SK-N-SH (cell line): ENCODE results near the gene STK36. TPM values are rescaled to one million over a fixed set of nuclear protein-coding genes. Genes with fewer than 3 reads are reported as not detected.

Source experiments
- CTCF ChIA-PET: fragments of 300-600, 350-600 bp; formaldehyde crosslinking; extraction: SDS; loops from one replicate; lab custom pipeline; 2021; lab: Yijun Ruan, JAX
- POLR2A ChIA-PET: fragments of 350-600 bp; sonication (Branson Sonifier 250); formaldehyde crosslinking; extraction: SDS; loops from one replicate; lab custom pipeline; 2020; ENCODE audit warnings: antibody characterized with exemption, inconsistent platforms; lab: Yijun Ruan, JAX
- DNase-seq: peaks from one replicate; pipeline ENCODE4 v3.0.0; 2012
- H2AFZ ChIP-seq: fragments of 200-600 bp; sonication (generic); 2 replicates; pipeline ENCODE4 v1.8.1; 2016; ENCODE audit warnings: antibody characterized with exemption, mild to moderate bottlenecking, low read depth
- H3F3A ChIP-seq: fragments of 200-600 bp; sonication (generic); replicated peaks from 2 replicates; pipeline ENCODE3; 2016; ENCODE audit warnings: antibody characterized with exemption, mild to moderate bottlenecking; ENCODE audit not compliant: insufficient read depth
- H3K27ac ChIP-seq, 2 experiments: fragments of 200-500 bp in 1 of 2; fragments of 200-600 bp in 1 of 2; sonication (Bioruptor generic) in 1 of 2; sonication (generic), shearing (Covaris generic) in 1 of 2; 2 replicates each; pipeline versions ENCODE4 v1.5.1 to v1.6.1; 2014 to 2016; ENCODE audit warnings: low read depth in 2 of 2, inconsistent platforms in 1 of 2, low read length in 1 of 2, mild to moderate bottlenecking in 1 of 2, mixed read lengths in 1 of 2
- H3K27me3 ChIP-seq: fragments of 200-600 bp; sonication (generic), shearing (Covaris generic); 2 replicates; pipeline ENCODE4 v1.6.1; 2016; ENCODE audit warnings: mixed run types; ENCODE audit not compliant: insufficient read depth
- H3K36me3 ChIP-seq, 2 experiments: fragments of 200-500 bp in 1 of 2; fragments of 200-600 bp in 1 of 2; sonication (Bioruptor generic) in 1 of 2; sonication (generic) in 1 of 2; replicated peaks in 1 of 2; 2 replicates each; pipeline versions ENCODE3 to v1.5.1; 2014 to 2016; ENCODE audit warnings: low read length in 1 of 2, mild to moderate bottlenecking in 1 of 2; ENCODE audit not compliant: insufficient read depth in 2 of 2, control insufficient read depth in 1 of 2
- H3K4me1 ChIP-seq, 2 experiments: fragments of 200-500 bp in 1 of 2; fragments of 200-600 bp in 1 of 2; sonication (Bioruptor generic) in 1 of 2; sonication (generic), shearing (Covaris generic) in 1 of 2; 2 replicates each; pipeline versions ENCODE4 v1.5.1 to v1.6.1; 2014 to 2016; ENCODE audit warnings: low read depth in 1 of 2, low read length in 1 of 2, mixed run types in 1 of 2; ENCODE audit not compliant: insufficient read depth in 2 of 2, control insufficient read depth in 1 of 2
- H3K4me2 ChIP-seq: fragments of 200-600 bp; sonication (generic), shearing (Covaris generic); 2 replicates; pipeline ENCODE4 v1.6.1; 2017; ENCODE audit warnings: mixed run types
- H3K4me3 ChIP-seq, 2 experiments: fragments of 200-500 bp in 1 of 2; fragments of 200-600 bp in 1 of 2; sonication (Bioruptor generic) in 1 of 2; sonication (generic), shearing (Covaris generic) in 1 of 2; 2 replicates each; pipeline versions ENCODE4 v1.5.1 to v1.8.1; 2014 to 2016; ENCODE audit warnings: low read depth in 2 of 2, inconsistent platforms in 1 of 2, low read length in 1 of 2, mild to moderate bottlenecking in 1 of 2, mixed read lengths in 1 of 2, moderate library complexity in 1 of 2
- H3K79me2 ChIP-seq: fragments of 200-600 bp; sonication (generic); 2 replicates; pipeline ENCODE4 v1.8.1; 2017; ENCODE audit warnings: mild to moderate bottlenecking; ENCODE audit not compliant: insufficient read depth
- H3K9ac ChIP-seq: fragments of 200-600 bp; sonication (generic); 2 replicates; pipeline ENCODE4 v1.6.1; 2017; ENCODE audit warnings: mixed run types
- H3K9me2 ChIP-seq: fragments of 200-600 bp; sonication (generic); 2 replicates; pipeline ENCODE4 v1.6.1; 2017; ENCODE audit warnings: mixed run types
- H3K9me3 ChIP-seq: fragments of 200-600 bp; sonication (generic); 2 replicates; pipeline ENCODE4 v1.6.1; 2017; ENCODE audit warnings: mixed run types, mild to moderate bottlenecking, moderate library complexity
- H4K20me1 ChIP-seq: fragments of 200-600 bp; sonication (generic); 2 replicates; pipeline ENCODE4 v1.6.1; 2017; ENCODE audit warnings: mild to moderate bottlenecking, mixed run types; ENCODE audit not compliant: insufficient read depth
- CHD2 ChIP-seq: fragments of 150-350 bp; IDR thresholded peaks from 2 replicates; pipeline ENCODE4 v1.6.1; 2018; ENCODE audit warnings: low read length; ENCODE audit not compliant: partially characterized antibody
- ELF1 ChIP-seq: IDR thresholded peaks from 2 replicates; pipeline ENCODE4 v1.4.0; 2012
- EZH2phosphoT487 ChIP-seq: fragments of 200-600 bp; sonication (generic); IDR thresholded peaks from 2 replicates; pipeline ENCODE4 v1.6.1; 2017; ENCODE audit warnings: low read depth, mixed run types, mild to moderate bottlenecking, antibody characterized with exemption, moderate library complexity, borderline replicate concordance
- FOXM1 ChIP-seq: IDR thresholded peaks from 2 replicates; pipeline ENCODE4 v1.4.0; 2012; ENCODE audit warnings: low read depth, mild to moderate bottlenecking
- GABPA ChIP-seq: IDR thresholded peaks from 2 replicates; pipeline ENCODE4 v1.4.0; 2012; ENCODE audit warnings: low read depth, mild to moderate bottlenecking
- JUND ChIP-seq: IDR thresholded peaks from 2 replicates; pipeline ENCODE4 v1.4.0; 2012
- MEF2A ChIP-seq: IDR thresholded peaks from 2 replicates; pipeline ENCODE4 v1.4.0; 2012; ENCODE audit warnings: low read depth, borderline replicate concordance
- NFIC ChIP-seq: IDR thresholded peaks from 2 replicates; pipeline ENCODE4 v1.4.0; 2012; ENCODE audit warnings: borderline replicate concordance
- NRF1 ChIP-seq: IDR thresholded peaks from 2 replicates; pipeline ENCODE4 v1.6.1; 2012; ENCODE audit warnings: low read depth, mild to moderate bottlenecking, low read length
- PBX3 ChIP-seq: IDR thresholded peaks from 2 replicates; pipeline ENCODE4; 2012
- POLR2AphosphoS5 ChIP-seq: IDR thresholded peaks from 2 replicates; pipeline ENCODE4 v1.6.1; 2012; ENCODE audit warnings: low read depth, low read length
- RCOR1 ChIP-seq: fragments of 150-350 bp; IDR thresholded peaks from 2 replicates; pipeline ENCODE4 v1.6.1; 2017; ENCODE audit warnings: antibody characterized with exemption, low read length
- RFX5 ChIP-seq: IDR thresholded peaks from 2 replicates; pipeline ENCODE4 v1.6.1; 2012; ENCODE audit warnings: mild to moderate bottlenecking, improper control_type of control experiment, low read length
- SIN3A ChIP-seq: IDR thresholded peaks from 2 replicates; pipeline ENCODE4 v1.6.1; 2012; ENCODE audit warnings: low read depth, mild to moderate bottlenecking, low read length, moderate library complexity, borderline replicate concordance
- TCF12 ChIP-seq: IDR thresholded peaks from 2 replicates; pipeline ENCODE4 v1.4.0; 2012
- USF2 ChIP-seq: fragments of 150-350 bp; IDR thresholded peaks from 2 replicates; pipeline ENCODE4 v1.6.1; 2017; ENCODE audit warnings: antibody characterized with exemption, low read length, low read depth, borderline replicate concordance
- YY1 ChIP-seq: IDR thresholded peaks from 2 replicates; pipeline ENCODE4 v1.4.0; 2012; ENCODE audit warnings: low read depth, mild to moderate bottlenecking
- WGBS: methylation state at CpG from one replicate; pipeline ENCODE4 v1.1.6; 2017; ENCODE audit warnings: low lambda C conversion rate; 5-methylcytosine and 5-hydroxymethylcytosine counted together
- polyA plus RNA-seq, 3 experiments: library from polyadenylated mRNA; depleted of rRNA; stranded (reverse); fragments of >200 nt; gene quantifications; 2 replicates each; pipeline ENCODE4 v1.2.3, GENCODE V29; 2012
- TF ChIP-seq, protein P1 (sequence below): fragments of 200-600 bp; sonication (generic); IDR thresholded peaks from 2 replicates; pipeline ENCODE4 v1.6.1; 2017; ENCODE audit warnings: antibody characterized with exemption, mild to moderate bottlenecking, moderate library complexity
- TF ChIP-seq, protein P2 (sequence below): IDR thresholded peaks from 2 replicates; pipeline ENCODE4 v1.4.0; 2012; ENCODE audit warnings: low read depth, borderline replicate concordance
- TF ChIP-seq, protein P3 (sequence below): IDR thresholded peaks from 2 replicates; pipeline ENCODE4 v1.4.0; 2012; ENCODE audit warnings: low read depth

The STK36 gene
- polyA plus RNA-seq, 1 of the 3 experiments (the other 2 are of a cell fraction): 53.5 TPM

GRCh38 chr2:218710687-218711549 is 39.0 kb downstream of the STK36 start, which contains the start of gene TTLL4 (continued):
- TF ChIP-seq CHD2 (peak; percentile 56), YY1 (peak; percentile 66), ELF1 (peak; percentile 21; the same call in 1 of the 2 replicates), PBX3 (no peak), USF2 (peak; percentile 41; the same call in 1 of the 2 replicates), GABPA (peak; percentile 31), NRF1 (peak; percentile 74), EZH2phosphoT487 (no peak), RFX5 (no peak), POLR2AphosphoS5 (peak; percentile 51; the same call in 1 of the 2 replicates), TCF12 (no peak), NFIC (no peak)
- TF ChIP-seq, protein P1, sequence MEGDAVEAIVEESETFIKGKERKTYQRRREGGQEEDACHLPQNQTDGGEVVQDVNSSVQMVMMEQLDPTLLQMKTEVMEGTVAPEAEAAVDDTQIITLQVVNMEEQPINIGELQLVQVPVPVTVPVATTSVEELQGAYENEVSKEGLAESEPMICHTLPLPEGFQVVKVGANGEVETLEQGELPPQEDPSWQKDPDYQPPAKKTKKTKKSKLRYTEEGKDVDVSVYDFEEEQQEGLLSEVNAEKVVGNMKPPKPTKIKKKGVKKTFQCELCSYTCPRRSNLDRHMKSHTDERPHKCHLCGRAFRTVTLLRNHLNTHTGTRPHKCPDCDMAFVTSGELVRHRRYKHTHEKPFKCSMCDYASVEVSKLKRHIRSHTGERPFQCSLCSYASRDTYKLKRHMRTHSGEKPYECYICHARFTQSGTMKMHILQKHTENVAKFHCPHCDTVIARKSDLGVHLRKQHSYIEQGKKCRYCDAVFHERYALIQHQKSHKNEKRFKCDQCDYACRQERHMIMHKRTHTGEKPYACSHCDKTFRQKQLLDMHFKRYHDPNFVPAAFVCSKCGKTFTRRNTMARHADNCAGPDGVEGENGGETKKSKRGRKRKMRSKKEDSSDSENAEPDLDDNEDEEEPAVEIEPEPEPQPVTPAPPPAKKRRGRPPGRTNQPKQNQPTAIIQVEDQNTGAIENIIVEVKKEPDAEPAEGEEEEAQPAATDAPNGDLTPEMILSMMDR: peak; percentile 83

GRCh38 chr2:218711550-218711929 is 39.7 kb downstream of the STK36 start:
- peaks cover 50% of the 10 kb centered on the region for H3K79me2 ChIP-seq
- H3K4me2 ChIP-seq: peak overlapping the region; percentile 78
- H3K9me3 ChIP-seq: no peaks in the 10 kb centered on the region
- H3K9me2 ChIP-seq: no peaks in the 10 kb centered on the region
- peaks cover 0 to 15% of the 10 kb centered on the region in 2 experiments for H3K36me3 ChIP-seq
- peak; percentile 23 for DNase-seq
- H3F3A ChIP-seq: peaks cover 5% of the 10 kb centered on the region
- ChIA-PET POLR2A (no interaction called here), CTCF (interaction anchor here (0.7 to 2.6 kb wide), 18 partner anchors 9 to 428 kb away, joined by 3 to 31 read pairs (median 5); partner anchors contain the start of genes PRKAG3, RNF25 and STK36)
- no peaks in the 10 kb centered on the region for H3K27me3 ChIP-seq
- WGBS: 3% methylated on average over 5 of the region's 5 CpGs
- H3K4me1 ChIP-seq: peaks cover 0 to 11% of the 10 kb centered on the region in 2 experiments; a peak in 1 of 4 replicates
- peak overlapping the region; percentile 74 to 79 for H3K27ac ChIP-seq
- peaks cover 6% of the 10 kb centered on the region; the same call in 1 of the 2 replicates for H4K20me1 ChIP-seq
- peak overlapping the region; percentile 79 for H3K9ac ChIP-seq
- TF ChIP-seq, protein P2, sequence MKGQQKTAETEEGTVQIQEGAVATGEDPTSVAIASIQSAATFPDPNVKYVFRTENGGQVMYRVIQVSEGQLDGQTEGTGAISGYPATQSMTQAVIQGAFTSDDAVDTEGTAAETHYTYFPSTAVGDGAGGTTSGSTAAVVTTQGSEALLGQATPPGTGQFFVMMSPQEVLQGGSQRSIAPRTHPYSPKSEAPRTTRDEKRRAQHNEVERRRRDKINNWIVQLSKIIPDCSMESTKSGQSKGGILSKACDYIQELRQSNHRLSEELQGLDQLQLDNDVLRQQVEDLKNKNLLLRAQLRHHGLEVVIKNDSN: no peak
- no peak for TF ChIP-seq NFIC
- no peak for TF ChIP-seq JUND
- no peak for TF ChIP-seq MEF2A
- TF ChIP-seq RFX5: no peak
- TF ChIP-seq SIN3A: no peak
- no peak for TF ChIP-seq NRF1
- no peak for TF ChIP-seq FOXM1
- no peak for TF ChIP-seq GABPA
- TF ChIP-seq, protein P3, sequence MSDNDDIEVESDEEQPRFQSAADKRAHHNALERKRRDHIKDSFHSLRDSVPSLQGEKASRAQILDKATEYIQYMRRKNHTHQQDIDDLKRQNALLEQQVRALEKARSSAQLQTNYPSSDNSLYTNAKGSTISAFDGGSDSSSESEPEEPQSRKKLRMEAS: no peak
- no peak for TF ChIP-seq USF2
- TF ChIP-seq RCOR1: no peak
- peak overlapping the region; percentile 88 for H2AFZ ChIP-seq
- peak overlapping the region; percentile 74 to 81 for H3K4me3 ChIP-seq
